ENCODE data around the gene P2RY11.

- TF ChIP-seq NR2F2 (IDR thresholded peaks at IDR 0.05) (no peak), CTCF (IDR thresholded peaks at IDR 0.05; ENCODE audit: low read depth, low read length, missing input control) (no peak), SP1 (IDR thresholded peaks at IDR 0.05) (no peak), FOXA1 (IDR thresholded peaks at IDR 0.05) (no peak)
These were observed 44.3 kb downstream of the P2RY11 start for GRCh38 chr19:10155839-10156238.

Measured in liver (tissue), 3 donors.